ENCODE measurements around the gene RCAN1.
"Not testable (repeated sequence)": the region's sequence is repeated elsewhere in the genome, so short reads cannot be mapped to it uniquely, and the experiment has no call there.

The RCAN1 gene

DNA sequence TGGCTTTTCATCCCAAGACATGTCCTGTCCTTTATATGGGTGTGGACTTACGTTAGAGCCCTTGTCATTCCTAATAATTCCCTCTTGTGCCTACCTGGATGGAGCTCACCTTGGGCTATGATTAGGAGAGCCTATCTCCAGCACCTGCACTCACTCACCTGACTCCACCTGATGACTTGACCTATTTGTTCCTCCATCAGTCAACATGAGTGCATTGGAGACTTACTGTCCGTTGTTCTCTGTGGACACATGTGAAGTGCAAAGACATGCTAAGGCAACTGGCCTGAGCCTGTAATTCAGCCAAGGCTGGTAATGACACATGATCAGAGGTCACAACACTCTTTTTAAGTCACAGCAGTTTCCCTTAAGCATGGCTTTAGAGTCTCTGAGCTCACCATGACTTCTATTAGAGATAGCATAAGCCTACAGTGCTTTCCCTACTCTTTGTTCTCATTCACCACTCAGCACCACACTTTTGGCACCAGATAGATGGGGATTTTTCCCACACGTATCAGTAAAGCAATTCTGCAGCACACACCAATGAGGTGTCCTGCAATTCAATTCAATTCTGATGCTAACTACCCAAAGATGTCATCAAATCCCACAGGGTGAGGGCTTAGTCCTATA lies 112.3 kb downstream of the RCAN1 start:
- DNase-seq (ENCODE audit: insufficient read length) (no peak), FAIRE-seq (no peak)
- TF ChIP-seq TAF1 (IDR thresholded peaks at IDR 0.05; ENCODE audit: borderline replicate concordance, low read depth, low read length): no peak
- no peak for TF ChIP-seq POLR2A (IDR thresholded peaks at IDR 0.05; ENCODE audit: low read depth, low read length)
- no peak for TF ChIP-seq POLR2AphosphoS5 (IDR thresholded peaks at IDR 0.05; ENCODE audit: low read depth, low read length)

DNA sequence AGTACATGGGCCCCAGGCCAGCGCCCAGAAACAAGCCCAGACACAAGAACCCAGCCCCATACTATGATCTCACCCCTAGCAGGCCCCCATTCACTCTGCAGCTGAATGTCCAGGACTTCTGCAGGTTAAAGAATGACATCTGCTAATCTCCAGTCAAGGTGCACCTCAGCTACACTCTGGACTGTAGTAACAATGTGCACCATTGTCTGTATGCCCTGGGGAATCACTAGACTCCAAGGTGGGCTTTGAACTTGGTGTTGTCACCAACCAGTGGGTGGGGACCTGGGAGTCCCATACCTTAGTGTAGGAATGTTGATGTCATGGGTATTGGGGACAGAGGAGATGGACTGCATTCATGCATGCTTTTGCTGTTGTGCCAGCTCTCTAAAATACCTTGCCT lies 113.2 kb downstream of the RCAN1 start:
- TF ChIP-seq TAF1 (IDR thresholded peaks at IDR 0.05; ENCODE audit: borderline replicate concordance, low read depth, low read length): no peak
- no peak for TF ChIP-seq POLR2AphosphoS5 (IDR thresholded peaks at IDR 0.05; ENCODE audit: low read depth, low read length)
- no peak for TF ChIP-seq POLR2A (IDR thresholded peaks at IDR 0.05; ENCODE audit: low read depth, low read length)
- no peak for DNase-seq (ENCODE audit: insufficient read length)
- FAIRE-seq: no peak

DNA sequence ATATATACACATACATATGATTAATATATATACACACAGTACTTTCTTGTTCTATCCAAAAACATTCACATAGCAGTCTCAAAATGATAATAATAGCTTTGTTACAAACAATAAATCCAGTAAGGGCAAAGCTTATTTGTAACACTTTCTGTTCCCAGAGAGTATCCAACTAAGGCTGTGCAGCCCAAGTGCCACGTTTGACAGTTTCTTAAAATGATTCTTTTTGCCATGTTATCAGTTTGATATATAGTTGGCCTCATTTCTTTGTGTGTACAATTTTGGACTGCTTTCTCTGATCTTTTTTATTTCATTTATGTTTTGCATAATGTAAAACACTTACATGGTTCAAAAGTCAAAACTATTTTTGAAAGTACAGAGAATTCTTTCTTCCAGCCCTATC lies 114.7 kb downstream of the RCAN1 start:
- no peak for DNase-seq (ENCODE audit: insufficient read length)
- TF ChIP-seq POLR2A (IDR thresholded peaks at IDR 0.05; ENCODE audit: low read depth, low read length): no peak
- TF ChIP-seq TAF1 (IDR thresholded peaks at IDR 0.05; ENCODE audit: borderline replicate concordance, low read depth, low read length): no peak
- TF ChIP-seq POLR2AphosphoS5 (IDR thresholded peaks at IDR 0.05; ENCODE audit: low read depth, low read length): no peak
- FAIRE-seq: no peak

DNA sequence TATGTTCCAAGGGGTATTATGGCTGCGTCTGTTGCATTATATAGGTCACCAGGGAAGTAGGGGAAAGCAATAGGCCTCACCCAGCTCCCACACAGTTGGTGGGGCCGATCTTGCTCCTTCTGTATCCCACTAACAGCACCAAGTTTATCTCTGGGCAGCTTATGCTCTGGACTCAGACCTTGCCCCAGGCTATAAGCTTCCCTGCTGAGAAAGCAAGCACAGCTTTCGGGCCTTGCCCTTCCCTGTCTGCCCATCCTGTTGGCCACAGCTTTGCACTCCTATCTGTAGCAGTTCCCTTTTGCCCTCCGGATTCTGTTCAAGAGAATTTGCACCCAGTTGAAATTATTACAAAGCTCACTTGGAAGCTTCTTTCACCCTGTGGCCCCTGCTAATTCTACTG lies 115.8 kb downstream of the RCAN1 start:
- DNase-seq (ENCODE audit: insufficient read length) (no peak), FAIRE-seq (no peak)
- TF ChIP-seq POLR2AphosphoS5 (IDR thresholded peaks at IDR 0.05; ENCODE audit: low read depth, low read length) (no peak), POLR2A (IDR thresholded peaks at IDR 0.05; ENCODE audit: low read depth, low read length) (no peak)

DNA sequence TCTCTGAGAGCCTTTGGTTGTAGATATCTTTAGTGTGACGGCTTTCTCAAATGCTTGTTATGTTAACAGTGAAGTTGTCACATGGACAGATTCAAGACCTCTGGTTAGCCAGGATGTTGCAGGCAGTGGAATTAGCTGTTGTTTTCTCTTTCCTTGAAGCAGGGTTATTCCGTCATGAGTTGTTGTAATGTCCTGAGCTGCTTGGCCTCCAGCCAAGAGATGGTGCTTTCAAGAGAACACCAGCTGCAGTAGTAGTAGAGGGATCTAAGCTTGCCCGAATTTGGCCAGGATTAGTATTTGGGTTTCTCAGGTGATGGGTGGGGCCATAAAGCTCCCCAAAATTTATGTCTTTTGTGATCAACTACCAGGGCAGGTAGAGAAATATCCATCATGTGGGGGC lies 116.3 kb downstream of the RCAN1 start:
- TF ChIP-seq POLR2A (IDR thresholded peaks at IDR 0.05; ENCODE audit: low read depth, low read length) (no peak), TAF1 (IDR thresholded peaks at IDR 0.05; ENCODE audit: borderline replicate concordance, low read depth, low read length) (no peak), POLR2AphosphoS5 (IDR thresholded peaks at IDR 0.05; ENCODE audit: low read depth, low read length) (no peak)
- DNase-seq (ENCODE audit: insufficient read length) (no peak), FAIRE-seq (no peak)

DNA sequence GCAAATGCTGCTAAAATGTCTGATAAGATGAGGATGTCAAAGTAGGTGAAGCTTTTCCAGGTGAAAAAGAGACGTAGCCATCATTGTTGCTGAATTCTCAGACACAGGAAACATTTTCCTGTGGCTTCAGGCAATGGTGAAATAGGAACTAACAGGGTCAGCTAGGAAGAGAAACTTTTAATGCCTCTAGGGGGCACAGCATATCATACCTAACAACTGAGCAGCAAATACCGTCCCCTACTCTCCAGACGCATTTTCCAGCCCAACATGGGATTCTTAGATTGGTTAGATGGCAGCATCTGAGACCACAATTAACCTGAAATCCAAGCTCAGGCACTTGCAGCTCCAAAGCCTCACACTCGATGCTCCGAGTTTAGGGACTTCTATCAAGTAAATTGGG lies 131.1 kb downstream of the RCAN1 start:
- FAIRE-seq: not testable (repeated sequence)

DNA sequence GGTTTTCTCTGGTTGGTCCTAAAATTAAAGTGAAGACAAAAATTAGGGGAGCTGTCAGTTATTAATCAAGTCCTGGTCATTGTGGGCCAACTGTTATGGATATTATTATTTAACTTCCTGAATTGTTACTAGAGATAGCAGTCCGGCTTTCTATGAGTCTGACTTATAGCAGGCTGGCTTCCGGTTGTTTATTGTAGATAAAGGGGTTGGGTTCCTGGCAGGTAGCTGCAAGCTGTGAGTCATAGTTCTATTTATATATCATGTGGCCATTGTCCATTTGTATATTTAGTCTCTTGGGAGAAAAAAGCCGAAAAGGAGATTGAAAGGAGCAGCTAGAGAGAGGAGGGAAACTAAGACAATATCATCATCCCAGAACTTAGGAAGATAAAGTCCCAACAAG lies 131.5 kb downstream of the RCAN1 start:
- not testable (repeated sequence) for DNase-seq (ENCODE audit: insufficient read length)
- FAIRE-seq: peak; percentile 9

More for the DNA sequence above, 131.1 kb downstream of the RCAN1 start:
- DNase-seq (ENCODE audit: insufficient read length): not testable (repeated sequence)

DNA sequence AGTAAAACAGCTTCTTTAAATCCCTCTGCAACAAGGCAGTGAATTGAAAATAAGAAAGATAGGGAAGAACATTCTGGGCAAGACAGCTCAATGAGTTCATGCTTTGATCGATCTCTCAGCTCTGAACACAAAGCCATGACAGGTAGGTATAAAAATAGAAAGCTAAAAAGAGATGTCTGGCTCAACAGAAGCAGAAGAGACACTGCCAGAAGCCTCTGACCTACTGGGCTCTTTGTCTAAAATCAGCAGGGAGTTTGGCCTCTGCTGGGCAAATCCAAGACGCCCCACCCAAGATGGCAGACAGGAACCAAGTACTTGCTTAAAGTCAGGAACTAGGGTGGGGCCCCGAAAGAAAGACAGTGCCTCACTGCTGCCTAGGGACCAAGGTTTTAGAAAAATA lies 147.6 kb downstream of the RCAN1 start:
- not testable (repeated sequence) for DNase-seq (ENCODE audit: insufficient read length); FAIRE-seq
